Measurements from ENCODE around the gene TPCN1.

- no peak for TF ChIP-seq SMC3 (IDR thresholded peaks at IDR 0.05; ENCODE audit: low read depth, low read length)
- no peak for TF ChIP-seq CTCF (IDR thresholded peaks at IDR 0.05)
- no peak for TF ChIP-seq RAD21 (IDR thresholded peaks at IDR 0.05; ENCODE audit: low read length)
- TF ChIP-seq ZBTB33 (IDR thresholded peaks at IDR 0.05; ENCODE audit: borderline replicate concordance, low read depth), result no peak
- TF ChIP-seq POLR2AphosphoS5 (IDR thresholded peaks at IDR 0.05; ENCODE audit: low read depth, low read length), result no peak
- no peak; a peak in 1 of 4 replicates for TF ChIP-seq EP300 (IDR thresholded peaks at IDR 0.05; ENCODE audit: borderline replicate concordance in 1 of 2, low read depth in 1 of 2, low read length in 1 of 2)
- TF ChIP-seq YY1 (IDR thresholded peaks at IDR 0.05; ENCODE audit: low read depth), result no peak
- no peak for TF ChIP-seq USF2 (IDR thresholded peaks at IDR 0.05; ENCODE audit: borderline replicate concordance, low read depth, low read length)
- TF ChIP-seq CHD2 (IDR thresholded peaks at IDR 0.05; ENCODE audit: low read length, partially characterized antibody), result no peak
Measured at GRCh38 chr12:113244047-113244460, 22.8 kb downstream of the TPCN1 start.
